ENCODE measurements around the gene SCRN3.
"Not testable (repeated sequence)": the region's sequence is repeated elsewhere in the genome, so short reads cannot be mapped to it uniquely, and the experiment has no call there.

SCRN3 gene

GRCh38 chr2:174392706-174393105 is 2.8 kb upstream of the SCRN3 start:
- Histone ChIP-seq H3K4me3 (no peak overlapping the region), H3K27ac (no peak overlapping the region)
- no peak for TF ChIP-seq CTCF (IDR thresholded peaks at IDR 0.05)
- DNase-seq (ENCODE audit: low spot score) = no peak

- peak overlapping the region; percentile 86 for H3K4me3 ChIP-seq
- no peak for DNase-seq (ENCODE audit: low spot score)
- peak overlapping the region; percentile 82 to 84 for H3K27ac ChIP-seq
- no peak for TF ChIP-seq CTCF (IDR thresholded peaks at IDR 0.05)
Measured at GRCh38 chr2:174395969-174396630, 570 bp downstream of the SCRN3 start.

DNA sequence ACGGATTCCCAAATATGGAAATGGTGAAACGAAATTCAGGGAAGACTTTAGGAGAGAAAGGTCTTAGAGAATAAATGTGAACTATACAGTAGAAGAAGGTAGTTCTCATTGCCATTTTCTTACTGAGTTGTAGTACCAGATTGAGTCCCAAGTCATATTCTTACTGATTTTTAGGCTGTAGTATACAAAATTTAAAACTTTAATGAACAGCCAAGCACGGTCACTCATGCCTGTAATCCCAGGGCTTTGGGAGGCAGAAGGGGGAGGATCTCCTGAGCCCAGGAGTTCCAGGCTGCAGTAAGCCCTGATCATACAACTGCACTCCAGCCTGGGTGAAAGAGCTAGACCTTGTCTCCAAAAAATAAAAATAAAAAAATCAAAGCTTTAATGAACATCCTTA is 2.2 kb downstream of the SCRN3 start:
- DNase-seq (ENCODE audit: low spot score) = no peak
- no peak overlapping the region for H3K4me3 ChIP-seq
- TF ChIP-seq CTCF (IDR thresholded peaks at IDR 0.05) = no peak
- no peak overlapping the region for H3K27ac ChIP-seq

GRCh38 chr2:174399171-174399570 is 3.6 kb downstream of the SCRN3 start:
- TF ChIP-seq CTCF (IDR thresholded peaks at IDR 0.05) = no peak
- no peak for DNase-seq (ENCODE audit: low spot score)
- H3K27ac ChIP-seq = no peak overlapping the region
- no peak overlapping the region for H3K4me3 ChIP-seq

DNA sequence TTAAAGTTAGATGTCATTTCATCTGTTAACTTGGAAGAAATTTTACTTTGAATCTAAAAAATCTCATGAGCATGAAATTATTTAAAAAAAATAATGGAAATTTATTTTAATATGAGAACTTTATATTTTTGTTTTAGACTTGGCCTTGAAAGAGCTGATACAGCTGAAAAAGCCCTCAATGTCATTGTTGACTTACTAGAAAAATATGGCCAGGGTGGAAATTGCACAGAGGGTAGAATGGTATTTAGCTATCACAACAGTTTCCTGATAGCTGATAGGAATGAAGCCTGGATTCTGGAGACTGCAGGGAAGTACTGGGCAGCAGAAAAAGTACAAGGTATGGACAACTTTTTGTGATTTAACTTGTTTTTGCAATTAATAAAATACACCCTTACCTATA is 5.3 kb downstream of the SCRN3 start:
- H3K4me3 ChIP-seq = no peak overlapping the region
- H3K27ac ChIP-seq = no peak overlapping the region
- no peak for TF ChIP-seq CTCF (IDR thresholded peaks at IDR 0.05)
- no peak for DNase-seq (ENCODE audit: low spot score)

GRCh38 chr2:174403628-174404027 is 8.1 kb downstream of the SCRN3 start:
- TF ChIP-seq CTCF (IDR thresholded peaks at IDR 0.05) = no peak

GRCh38 chr2:174410039-174410438 is 14.5 kb downstream of the SCRN3 start:
- H3K4me3 ChIP-seq; DNase-seq (ENCODE audit: low spot score); H3K27ac ChIP-seq: not testable (repeated sequence)

More at GRCh38 chr2:174403628-174404027, 8.1 kb downstream of the SCRN3 start:
- Histone ChIP-seq H3K27ac (no peak overlapping the region), H3K4me3 (no peak overlapping the region)
- DNase-seq (ENCODE audit: low spot score) = no peak
